ENCODE measurements around the gene PALB2. TPM values are rescaled to one million over a fixed set of nuclear protein-coding genes. Genes with fewer than 3 reads are reported as not detected.

Gene PALB2
- total and polyA plus RNA-seq, 2 of the 13 experiments (the other 11 are each of a cell fraction or from before 2014, with no cell fraction given): 12.1 to 40.9 TPM

- TF ChIP-seq CREM (IDR thresholded peaks at IDR 0.05) (peak; percentile 78), CREM (CRISPR knock-in tag; IDR thresholded peaks at IDR 0.05) (peak; percentile 33; the same call in 1 of the 2 replicates), JARID2 (CRISPR knock-in tag; IDR thresholded peaks at IDR 0.05; ENCODE audit: insufficient replicate concordance) (peak; percentile 60), TCF7L2 (IDR thresholded peaks at IDR 0.05; ENCODE audit: low read depth, low read length) (no peak), CBX5 (CRISPR knock-in tag; IDR thresholded peaks at IDR 0.05; ENCODE audit: borderline replicate concordance) (peak; percentile 85; the same call in 1 of the 2 replicates), ZNF674 (CRISPR knock-in tag; IDR thresholded peaks at IDR 0.05; ENCODE audit: low read depth) (no peak), ZNF556 (CRISPR knock-in tag; IDR thresholded peaks at IDR 0.05; ENCODE audit: borderline replicate concordance) (peak; percentile 75; the same call in 1 of the 2 replicates), ZNF614 (CRISPR knock-in tag; IDR thresholded peaks at IDR 0.05; ENCODE audit: borderline replicate concordance) (peak; percentile 82; the same call in 1 of the 2 replicates), HNRNPUL1 (IDR thresholded peaks at IDR 0.05; ENCODE audit: low read depth, low read length) (peak; percentile 60; the same call in 1 of the 2 replicates), ZNF737 (CRISPR knock-in tag; IDR thresholded peaks at IDR 0.05; ENCODE audit: borderline replicate concordance) (0 out of 2 replicates have a peak, but pooled peaks have one; percentile 75), HCFC1 (IDR thresholded peaks at IDR 0.05; ENCODE audit: low read depth, low read length) (peak; percentile 37; the same call in 1 of the 2 replicates), CREB3 (CRISPR knock-in tag; IDR thresholded peaks at IDR 0.05) (peak; percentile 77; the same call in 1 of the 2 replicates), CSRNP2 (CRISPR knock-in tag; conservative IDR thresholded peaks at IDR 0.05; ENCODE audit: low read depth) (peak; percentile 100), ZNF512 (CRISPR knock-in tag; IDR thresholded peaks at IDR 0.05) (no peak), U2AF1 (optimal IDR thresholded peaks at IDR 0.05; ENCODE audit: low read depth, low read length) (no peak), ELF4 (CRISPR knock-in tag; IDR thresholded peaks at IDR 0.05; ENCODE audit: borderline replicate concordance) (0 out of 2 replicates have a peak, but pooled peaks have one; percentile 29)
- TF ChIP-seq, protein P1, sequence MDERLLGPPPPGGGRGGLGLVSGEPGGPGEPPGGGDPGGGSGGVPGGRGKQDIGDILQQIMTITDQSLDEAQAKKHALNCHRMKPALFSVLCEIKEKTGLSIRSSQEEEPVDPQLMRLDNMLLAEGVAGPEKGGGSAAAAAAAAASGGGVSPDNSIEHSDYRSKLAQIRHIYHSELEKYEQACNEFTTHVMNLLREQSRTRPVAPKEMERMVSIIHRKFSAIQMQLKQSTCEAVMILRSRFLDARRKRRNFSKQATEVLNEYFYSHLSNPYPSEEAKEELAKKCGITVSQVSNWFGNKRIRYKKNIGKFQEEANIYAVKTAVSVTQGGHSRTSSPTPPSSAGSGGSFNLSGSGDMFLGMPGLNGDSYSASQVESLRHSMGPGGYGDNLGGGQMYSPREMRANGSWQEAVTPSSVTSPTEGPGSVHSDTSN (CRISPR knock-in tag; IDR thresholded peaks at IDR 0.05): peak; percentile 82
- TF ChIP-seq, protein P2, sequence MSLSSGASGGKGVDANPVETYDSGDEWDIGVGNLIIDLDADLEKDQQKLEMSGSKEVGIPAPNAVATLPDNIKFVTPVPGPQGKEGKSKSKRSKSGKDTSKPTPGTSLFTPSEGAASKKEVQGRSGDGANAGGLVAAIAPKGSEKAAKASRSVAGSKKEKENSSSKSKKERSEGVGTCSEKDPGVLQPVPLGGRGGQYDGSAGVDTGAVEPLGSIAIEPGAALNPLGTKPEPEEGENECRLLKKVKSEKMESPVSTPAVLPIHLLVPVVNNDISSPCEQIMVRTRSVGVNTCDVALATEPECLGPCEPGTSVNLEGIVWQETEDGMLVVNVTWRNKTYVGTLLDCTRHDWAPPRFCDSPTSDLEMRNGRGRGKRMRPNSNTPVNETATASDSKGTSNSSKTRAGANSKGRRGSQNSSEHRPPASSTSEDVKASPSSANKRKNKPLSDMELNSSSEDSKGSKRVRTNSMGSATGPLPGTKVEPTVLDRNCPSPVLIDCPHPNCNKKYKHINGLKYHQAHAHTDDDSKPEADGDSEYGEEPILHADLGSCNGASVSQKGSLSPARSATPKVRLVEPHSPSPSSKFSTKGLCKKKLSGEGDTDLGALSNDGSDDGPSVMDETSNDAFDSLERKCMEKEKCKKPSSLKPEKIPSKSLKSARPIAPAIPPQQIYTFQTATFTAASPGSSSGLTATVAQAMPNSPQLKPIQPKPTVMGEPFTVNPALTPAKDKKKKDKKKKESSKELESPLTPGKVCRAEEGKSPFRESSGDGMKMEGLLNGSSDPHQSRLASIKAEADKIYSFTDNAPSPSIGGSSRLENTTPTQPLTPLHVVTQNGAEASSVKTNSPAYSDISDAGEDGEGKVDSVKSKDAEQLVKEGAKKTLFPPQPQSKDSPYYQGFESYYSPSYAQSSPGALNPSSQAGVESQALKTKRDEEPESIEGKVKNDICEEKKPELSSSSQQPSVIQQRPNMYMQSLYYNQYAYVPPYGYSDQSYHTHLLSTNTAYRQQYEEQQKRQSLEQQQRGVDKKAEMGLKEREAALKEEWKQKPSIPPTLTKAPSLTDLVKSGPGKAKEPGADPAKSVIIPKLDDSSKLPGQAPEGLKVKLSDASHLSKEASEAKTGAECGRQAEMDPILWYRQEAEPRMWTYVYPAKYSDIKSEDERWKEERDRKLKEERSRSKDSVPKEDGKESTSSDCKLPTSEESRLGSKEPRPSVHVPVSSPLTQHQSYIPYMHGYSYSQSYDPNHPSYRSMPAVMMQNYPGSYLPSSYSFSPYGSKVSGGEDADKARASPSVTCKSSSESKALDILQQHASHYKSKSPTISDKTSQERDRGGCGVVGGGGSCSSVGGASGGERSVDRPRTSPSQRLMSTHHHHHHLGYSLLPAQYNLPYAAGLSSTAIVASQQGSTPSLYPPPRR (CRISPR knock-in tag; IDR thresholded peaks at IDR 0.05; ENCODE audit: borderline replicate concordance): peak; percentile 82
Measured at GRCh38 chr16:23678430-23679273, 37.5 kb upstream of the PALB2 start, which contains the start of gene PLK1 (continued).

Data from HepG2 (cell line).